GM08714 (cell line): ENCODE measurements around the gene CTXND1.

Experiments used
- H3K4me3 ChIP-seq: fragments of 200-500 bp; sonication (Bioruptor generic); 2 replicates; pipeline ENCODE4 v1.5.1; 2014; ENCODE audit warnings: mild to moderate bottlenecking, low read length, inconsistent platforms
- ZNF274 ChIP-seq: IDR thresholded peaks from 2 replicates; pipeline ENCODE4 v1.6.1; 2012; ENCODE audit warnings: mild to moderate bottlenecking, low read depth, low read length

Gene CTXND1

GRCh38 chr15:80186597-80186996 is 65.4 kb downstream of the CTXND1 start:
- no peak overlapping the region for H3K4me3 ChIP-seq
- no peak for TF ChIP-seq ZNF274

GRCh38 chr15:80186066-80186465 is 65.9 kb downstream of the CTXND1 start:
- no peak overlapping the region for H3K4me3 ChIP-seq
- TF ChIP-seq ZNF274, result no peak

- TF ChIP-seq ZNF274, result no peak
- no peak overlapping the region for H3K4me3 ChIP-seq
Measured at GRCh38 chr15:80185152-80185551, 66.9 kb downstream of the CTXND1 start.

- H3K4me3 ChIP-seq, result no peak overlapping the region
- no peak for TF ChIP-seq ZNF274
Measured at GRCh38 chr15:80184554-80184953, 67.5 kb downstream of the CTXND1 start.

- no peak for TF ChIP-seq ZNF274
- H3K4me3 ChIP-seq, result no peak overlapping the region
Measured at GRCh38 chr15:80183886-80184285, 68.1 kb downstream of the CTXND1 start.

- no peak for TF ChIP-seq ZNF274
- H3K4me3 ChIP-seq, result no peak overlapping the region
Measured at GRCh38 chr15:80183306-80183705, 68.7 kb downstream of the CTXND1 start.

- H3K4me3 ChIP-seq, result no peak overlapping the region
- no peak for TF ChIP-seq ZNF274
Measured at GRCh38 chr15:80182611-80183261, 69.3 kb downstream of the CTXND1 start.

GRCh38 chr15:80180986-80181385 is 71.0 kb downstream of the CTXND1 start:
- no peak overlapping the region for H3K4me3 ChIP-seq
- TF ChIP-seq ZNF274, result no peak

GRCh38 chr15:80180468-80180867 is 71.5 kb downstream of the CTXND1 start:
- TF ChIP-seq ZNF274, result no peak
- H3K4me3 ChIP-seq, result no peak overlapping the region

GRCh38 chr15:80179935-80180334 is 72.1 kb downstream of the CTXND1 start:
- H3K4me3 ChIP-seq, result no peak overlapping the region
- no peak for TF ChIP-seq ZNF274

- no peak for TF ChIP-seq ZNF274
- H3K4me3 ChIP-seq, result no peak overlapping the region
Measured at GRCh38 chr15:80179025-80179759, 72.8 kb downstream of the CTXND1 start.

GRCh38 chr15:80177156-80177555 is 74.9 kb downstream of the CTXND1 start:
- no peak for TF ChIP-seq ZNF274
- no peak overlapping the region for H3K4me3 ChIP-seq

- H3K4me3 ChIP-seq, result no peak overlapping the region
- TF ChIP-seq ZNF274, result no peak
Measured at GRCh38 chr15:80176443-80176842, 75.6 kb downstream of the CTXND1 start.

- H3K4me3 ChIP-seq, result no peak overlapping the region
- no peak for TF ChIP-seq ZNF274
Measured at GRCh38 chr15:80175436-80175835, 76.6 kb downstream of the CTXND1 start.

- H3K4me3 ChIP-seq, result no peak overlapping the region
Measured at GRCh38 chr15:80174017-80174746, 77.8 kb downstream of the CTXND1 start.

More at GRCh38 chr15:80174017-80174746, 77.8 kb downstream of the CTXND1 start:
- TF ChIP-seq ZNF274, result no peak
